ENCODE measurements around the gene TOMM20. TPM values are rescaled to one million over a fixed set of nuclear protein-coding genes. Genes with fewer than 3 reads are reported as not detected.

TOMM20 gene
- total RNA-seq, 1 donor from 2014 or later, result 74.4 TPM

DNA sequence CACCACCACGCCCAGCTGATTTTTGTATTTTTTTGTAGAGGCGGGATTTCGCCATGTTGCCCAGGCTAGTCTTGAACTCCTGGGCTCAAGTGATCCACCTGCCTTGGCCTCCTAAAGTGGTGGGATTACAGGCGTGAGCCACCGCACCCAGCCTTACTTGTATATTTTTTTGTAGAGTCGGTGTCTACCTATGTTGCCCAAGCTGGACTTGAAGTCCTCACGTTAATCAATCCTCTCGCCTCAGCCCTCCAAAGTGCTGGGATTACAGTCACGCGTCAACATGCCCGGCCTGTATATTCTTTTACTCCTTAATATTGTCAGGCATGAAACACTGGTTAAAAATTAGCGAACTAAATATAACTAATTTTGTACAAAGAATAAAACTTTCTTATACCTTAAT, 5.5 kb upstream of the TOMM20 start:
- DNase-seq (ENCODE audit: low read depth in 2 of 2), result no peak

DNA sequence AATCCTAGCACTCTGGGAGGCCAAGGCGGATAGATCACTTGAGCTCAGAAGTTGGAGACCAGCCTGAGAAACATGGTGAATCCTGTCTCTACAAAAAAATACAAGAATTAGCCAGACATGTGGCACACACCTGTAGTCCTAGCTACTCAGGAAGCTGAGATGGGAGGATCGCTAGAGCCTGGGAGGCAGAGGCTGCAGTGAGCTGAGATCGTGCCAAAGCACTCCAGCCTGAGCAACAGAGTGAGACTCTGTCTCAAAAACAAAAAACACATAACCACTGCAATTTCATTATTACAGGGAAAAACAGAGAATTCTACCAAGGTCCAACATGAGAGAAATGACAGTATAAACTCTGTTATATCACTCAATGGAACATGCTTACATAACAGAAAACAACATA, 4.4 kb upstream of the TOMM20 start:
- DNase-seq (ENCODE audit: low read depth in 2 of 2), result no peak

GRCh38 chr1:235131961-235132360, 3.3 kb upstream of the TOMM20 start:
- no peak for DNase-seq (ENCODE audit: low read depth in 2 of 2)

DNA sequence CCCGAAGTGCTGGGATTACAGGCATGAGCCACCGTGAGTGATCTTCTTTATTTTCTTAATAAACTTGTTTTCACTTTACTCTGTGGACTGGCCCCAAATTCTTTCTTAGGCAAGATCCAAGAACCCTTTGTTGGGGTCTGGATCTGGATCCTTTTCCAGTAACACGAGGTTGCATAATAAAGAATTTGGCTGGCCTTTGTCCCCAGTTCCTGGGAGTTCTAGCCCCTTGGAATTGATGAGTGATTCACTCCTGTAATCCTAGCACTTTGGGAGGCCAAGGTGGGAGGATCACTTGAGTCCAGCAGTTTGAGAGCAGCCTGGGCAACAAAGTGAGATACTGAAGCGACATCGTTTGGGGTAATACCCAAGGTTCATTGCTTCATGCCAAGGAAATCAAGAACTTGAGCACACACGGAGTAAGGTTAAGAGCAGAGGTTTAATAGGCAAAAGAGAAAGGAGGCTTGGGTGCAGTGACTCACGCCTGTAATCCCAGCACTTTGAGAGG, 2.2 kb upstream of the TOMM20 start:
- no peak for DNase-seq (ENCODE audit: low read depth in 2 of 2)

DNA sequence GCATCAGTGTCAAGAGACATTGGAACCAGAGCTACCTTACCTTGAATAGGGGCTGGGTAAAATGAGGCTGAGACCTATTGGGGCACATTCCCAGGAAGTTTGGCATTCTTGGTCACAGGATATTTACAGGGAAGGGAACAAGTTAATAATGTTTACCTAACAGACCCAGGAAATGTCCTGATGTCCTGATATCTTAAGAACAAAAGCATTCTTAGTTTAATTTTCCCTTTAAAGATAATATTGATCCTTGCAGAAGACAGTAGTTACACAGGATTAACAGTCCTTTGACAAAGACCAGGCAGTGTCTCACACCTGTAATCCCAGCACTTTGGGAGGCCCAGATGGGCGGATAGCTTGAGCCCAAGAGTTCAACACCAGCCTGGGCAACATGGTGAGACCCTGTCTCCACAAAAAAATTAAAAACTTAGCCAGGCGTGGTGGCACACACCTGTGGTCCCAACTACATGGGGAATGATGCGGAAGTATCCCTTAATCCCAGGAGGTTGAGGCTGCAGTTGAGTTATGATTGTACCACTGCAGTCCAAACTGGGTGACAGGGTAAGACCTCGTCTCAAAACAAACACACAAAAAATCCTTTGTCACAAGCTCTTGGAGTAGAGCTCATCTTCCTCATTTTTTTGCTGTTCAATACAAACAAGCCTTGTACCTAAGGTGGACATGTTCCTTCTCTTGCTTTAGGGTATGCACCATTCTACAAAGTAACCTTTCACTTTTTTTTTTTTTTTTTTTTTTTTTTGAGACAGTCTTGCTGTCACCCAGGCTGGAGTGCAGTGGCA, 1.3 kb upstream of the TOMM20 start:
- no peak for DNase-seq (ENCODE audit: low read depth in 2 of 2)

DNA sequence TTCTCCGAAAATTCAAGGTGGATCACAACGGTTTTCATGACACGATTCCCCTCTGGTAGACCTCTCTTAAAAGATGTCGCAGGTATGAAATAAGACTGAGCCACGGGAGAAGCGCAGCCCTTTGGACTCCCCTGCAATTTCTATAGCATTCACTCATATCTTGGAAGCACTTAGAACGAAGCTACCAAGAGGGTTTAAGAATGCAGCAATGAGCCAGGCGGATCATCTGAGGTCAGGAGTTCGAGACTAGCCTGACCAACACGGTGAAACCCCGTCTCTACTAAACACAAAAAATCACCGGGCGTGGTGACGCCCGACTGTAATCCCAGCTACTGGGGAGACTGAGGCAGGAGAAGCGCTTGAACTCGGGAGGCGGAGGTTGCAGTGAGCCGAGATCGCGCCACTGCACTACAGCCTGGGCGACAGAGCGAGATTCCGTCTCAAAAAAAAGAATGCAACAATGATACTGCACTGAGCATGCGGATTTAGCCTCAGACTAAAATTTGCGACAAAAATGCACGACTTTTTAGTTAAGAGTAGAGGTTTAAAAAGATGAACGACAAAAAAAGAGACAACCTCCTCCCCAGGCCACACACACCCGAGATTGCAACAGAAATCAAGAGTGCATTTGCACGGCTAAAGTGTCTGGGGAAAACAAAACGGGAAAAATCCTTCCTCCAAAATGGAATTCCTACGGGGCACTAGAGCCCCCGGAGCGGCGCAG, 743 bp downstream of the TOMM20 start:
- peak in 1 of 2 donors; percentile 16 for DNase-seq (ENCODE audit: low read depth in 2 of 2)

DNA sequence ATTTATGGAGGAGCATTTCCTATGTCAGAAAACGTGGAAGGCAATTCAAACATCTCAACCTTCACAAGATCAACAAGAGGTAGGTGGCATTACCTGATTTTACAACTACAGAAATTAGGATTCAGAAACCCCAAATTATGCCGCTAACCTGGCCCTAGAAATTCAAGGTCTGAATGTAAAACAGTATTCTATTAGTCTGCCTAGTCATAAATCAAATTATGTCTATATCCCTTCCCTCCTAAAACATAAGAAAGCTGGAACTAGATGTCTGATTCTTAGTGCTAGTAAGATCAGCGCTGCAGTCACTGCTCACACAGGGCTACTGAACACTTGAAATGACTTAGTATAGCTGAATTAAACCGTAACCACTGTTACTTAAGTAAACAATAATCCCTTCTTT, 1.4 kb downstream of the TOMM20 start:
- DNase-seq (ENCODE audit: low read depth in 2 of 2), result peak in 1 of 2 donors; percentile 23

DNA sequence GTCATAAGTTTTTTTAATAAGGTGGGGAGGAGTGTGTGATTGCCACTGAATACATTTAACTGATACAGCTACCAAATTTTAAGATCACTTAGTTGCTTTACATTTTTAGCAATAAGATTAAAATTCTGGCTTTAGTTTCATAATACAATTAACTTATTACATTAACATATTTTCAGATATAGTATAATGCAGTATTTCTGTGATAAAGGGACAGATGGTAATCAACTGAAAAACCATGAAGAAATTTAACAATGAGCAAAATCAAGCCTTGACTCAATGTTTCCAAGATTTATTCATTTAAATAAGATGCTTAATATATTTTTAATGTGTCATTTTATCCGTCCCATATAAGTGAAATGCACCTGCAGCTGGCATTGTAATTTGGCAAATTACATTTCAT, 4.0 kb downstream of the TOMM20 start:
- no peak for DNase-seq (ENCODE audit: low read depth in 2 of 2)

- DNase-seq (ENCODE audit: low read depth in 2 of 2), result no peak
These were observed 4.5 kb downstream of the TOMM20 start for GRCh38 chr1:235124111-235124510.

DNA sequence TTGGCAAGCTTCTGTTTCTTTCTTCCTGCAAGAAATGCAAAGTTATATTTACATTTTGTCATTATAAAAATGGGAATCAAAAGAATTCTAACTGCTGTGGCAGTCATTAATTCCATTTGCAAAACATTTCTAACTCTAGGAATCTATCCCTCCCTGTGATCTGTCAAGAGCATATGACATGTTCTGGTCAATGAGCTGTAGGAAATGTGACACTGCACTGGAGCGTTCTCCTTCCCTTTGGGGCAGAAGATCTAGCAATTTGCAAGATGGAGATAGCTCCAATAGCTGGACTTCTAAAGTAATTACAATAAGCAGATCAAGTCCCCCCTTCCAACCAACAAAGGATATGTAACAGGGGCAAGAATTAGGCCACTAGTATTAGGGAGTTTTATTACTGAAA, 6.3 kb downstream of the TOMM20 start:
- no peak for DNase-seq (ENCODE audit: low read depth in 2 of 2)

- no peak for DNase-seq (ENCODE audit: low read depth in 2 of 2)
These were observed 15.3 kb downstream of the TOMM20 start for GRCh38 chr1:235113183-235113917.

- no peak for DNase-seq (ENCODE audit: low read depth in 2 of 2)
These were observed 16.1 kb downstream of the TOMM20 start for GRCh38 chr1:235112297-235113182.

DNA sequence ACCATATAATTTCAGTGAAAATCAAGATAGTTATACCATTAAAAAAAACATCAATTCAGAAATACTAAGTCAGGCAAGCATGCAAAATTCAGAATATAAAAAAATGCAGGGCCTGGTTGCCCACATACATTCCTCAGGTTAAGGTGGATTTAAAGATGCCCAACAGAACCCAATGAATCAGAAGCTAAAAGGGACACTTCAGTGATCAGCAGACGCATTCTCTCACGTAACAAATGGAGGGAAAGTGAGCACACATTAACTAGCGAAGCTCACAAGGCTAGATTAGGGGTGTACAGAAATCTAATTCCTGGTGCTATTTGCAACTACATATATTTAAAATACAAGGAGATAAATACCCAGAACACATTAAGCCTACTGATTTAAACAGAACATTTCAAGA, 17.5 kb downstream of the TOMM20 start:
- no peak for DNase-seq (ENCODE audit: low read depth in 2 of 2)

GRCh38 chr1:235108876-235109275, 19.8 kb downstream of the TOMM20 start:
- no peak for DNase-seq (ENCODE audit: low read depth in 2 of 2)

DNA sequence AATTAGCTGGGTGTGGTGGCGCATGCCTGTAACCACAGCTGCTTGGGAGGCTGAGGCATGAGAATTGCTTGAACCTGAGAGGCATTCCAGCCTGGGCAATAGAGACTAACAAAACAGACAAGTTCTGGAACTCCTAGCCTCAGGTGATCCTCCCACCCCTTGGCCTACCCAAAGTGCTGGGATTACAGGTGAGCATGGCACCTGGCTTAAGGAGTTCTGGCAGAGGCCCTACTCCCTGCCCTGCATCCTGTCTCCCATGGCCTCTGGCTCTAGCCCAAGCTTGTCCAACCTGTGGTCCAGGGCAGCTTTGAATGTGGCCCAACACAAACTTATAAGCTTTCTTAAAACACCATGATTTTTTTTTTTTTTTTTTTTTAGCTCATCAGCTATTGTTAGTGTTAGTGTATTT, 20.4 kb downstream of the TOMM20 start:
- DNase-seq (ENCODE audit: low read depth in 2 of 2), result no peak

DNA sequence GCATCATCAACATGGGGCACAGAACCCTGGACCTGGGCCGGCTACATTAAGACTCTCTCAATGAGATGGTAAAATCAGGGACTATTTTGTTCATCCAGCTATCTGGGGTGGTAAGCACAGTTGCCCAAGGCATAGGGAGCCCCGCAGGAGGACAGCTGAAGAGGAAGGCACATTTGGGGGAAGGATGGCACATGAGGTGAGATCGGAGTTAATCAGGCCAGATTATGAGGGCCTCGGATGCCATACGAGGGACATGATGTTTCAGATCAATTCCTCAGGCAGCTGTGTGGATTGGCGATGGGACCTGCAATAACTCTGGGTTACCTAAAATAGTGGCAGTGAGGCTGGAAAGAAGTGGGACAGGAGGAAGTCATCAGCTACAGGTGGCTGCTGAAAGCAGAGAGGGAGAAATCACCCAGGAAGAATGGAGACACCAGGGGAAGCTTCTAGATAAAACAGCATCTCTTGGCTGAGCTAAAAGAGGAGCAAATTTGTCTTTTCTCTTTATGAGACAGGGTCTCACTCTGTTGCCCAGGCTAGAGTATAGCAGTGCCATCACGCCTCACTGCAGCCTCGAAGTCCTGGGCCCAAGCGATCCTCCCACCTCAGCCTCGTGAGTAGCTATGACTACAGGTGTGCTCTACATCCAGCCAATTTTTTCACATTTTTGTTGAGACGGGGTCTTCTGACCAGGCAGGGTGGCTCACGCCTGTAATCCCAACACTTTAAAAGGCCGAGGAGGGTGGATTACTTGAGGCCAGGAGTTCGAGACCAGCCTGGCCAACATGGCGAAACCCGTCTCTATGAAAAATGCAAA, 21.1 kb downstream of the TOMM20 start:
- DNase-seq (ENCODE audit: low read depth in 2 of 2), result no peak

GRCh38 chr1:235106457-235106856, 22.2 kb downstream of the TOMM20 start:
- no peak for DNase-seq (ENCODE audit: low read depth in 2 of 2)

DNA sequence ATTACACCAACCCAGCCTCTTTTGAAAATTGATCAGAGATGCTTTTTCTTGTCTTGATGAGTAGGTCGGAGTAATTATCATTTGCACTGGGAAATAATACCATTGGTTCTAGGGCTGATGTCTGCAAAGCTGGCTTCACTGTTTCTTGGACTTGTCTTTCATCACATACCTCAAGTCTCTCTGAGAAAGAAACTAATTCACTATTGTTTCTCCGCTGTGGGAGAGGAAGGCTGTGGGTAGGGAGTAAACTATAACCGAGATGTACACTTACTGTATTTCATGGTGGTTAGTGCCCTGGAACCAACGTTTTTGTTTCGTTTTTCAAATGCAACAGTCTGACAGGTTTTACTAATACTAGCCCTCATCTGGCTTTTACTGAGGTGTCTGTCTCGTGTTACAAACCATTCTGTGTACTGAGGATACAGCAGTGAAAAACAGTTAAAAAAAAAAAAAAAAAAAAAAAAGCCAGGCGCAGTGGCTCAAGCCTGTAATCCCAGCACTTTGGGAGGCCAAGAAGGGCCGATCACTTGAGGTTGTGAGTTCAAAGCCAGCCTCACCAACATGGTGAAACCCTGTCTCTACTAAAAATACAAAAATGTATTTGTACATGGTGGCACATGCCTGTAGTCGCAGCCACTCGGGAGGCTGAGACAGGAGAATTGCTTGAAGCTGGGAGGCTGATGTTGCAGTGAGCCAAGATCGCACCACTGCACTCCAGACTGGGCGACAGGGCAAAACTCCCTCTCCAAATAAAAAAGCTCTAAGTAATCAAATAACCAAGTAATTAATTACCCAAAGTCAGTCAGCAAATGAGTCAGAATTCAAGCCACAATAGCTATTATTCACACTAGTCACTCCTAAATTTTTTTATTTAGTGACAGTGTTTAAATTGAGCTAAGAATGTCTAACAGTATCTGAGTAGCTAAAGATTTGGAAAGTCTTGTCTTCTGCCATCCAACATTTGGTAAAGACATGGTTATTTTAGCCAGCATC, 23.3 kb downstream of the TOMM20 start:
- no peak for DNase-seq (ENCODE audit: low read depth in 2 of 2)

GRCh38 chr1:235102993-235103411, 25.6 kb downstream of the TOMM20 start:
- DNase-seq (ENCODE audit: low read depth in 2 of 2), result no peak

All from lung microvascular endothelial cell (primary cell).